Measurements from ENCODE around the gene MCC.

The MCC gene

DNA sequence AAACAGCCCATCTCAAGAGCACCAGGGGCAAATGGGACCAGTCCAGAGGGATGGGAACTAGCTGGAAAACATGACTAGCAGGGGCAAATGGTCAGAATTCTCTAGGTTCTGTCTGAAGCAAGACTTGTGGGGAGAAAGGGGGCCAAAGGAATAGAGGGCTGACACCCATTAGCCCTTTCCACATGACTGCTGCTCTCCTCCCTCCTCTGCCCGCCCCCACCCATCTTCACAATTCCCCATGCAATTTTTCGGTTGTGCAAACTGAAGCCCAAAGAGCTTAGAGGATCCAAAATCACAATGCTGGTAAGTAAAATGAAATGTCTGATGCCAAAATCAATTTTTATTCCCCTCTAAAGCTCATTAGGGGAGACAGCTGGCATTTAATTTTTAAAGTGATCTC, 304.6 kb downstream of the MCC start:
- Histone ChIP-seq H2AFZ (ENCODE audit: insufficient read depth, low read length, poor library complexity) (no peak overlapping the region), H3K36me3 (ENCODE audit: control insufficient read depth in 1 of 2, insufficient read depth in 2 of 2, low read length in 2 of 2) (no peaks in the 10 kb centered on the region), H2BK5ac (ENCODE audit: low read depth, low read length, poor library complexity) (no peak overlapping the region), H2BK120ac (ENCODE audit: insufficient read depth, low read length, poor library complexity) (no peak overlapping the region), H2BK12ac (ENCODE audit: low read length) (no peak overlapping the region), H3K14ac (ENCODE audit: low read length) (no peak overlapping the region), H3K79me1 (ENCODE audit: low read length) (no peaks in the 10 kb centered on the region), H4K91ac (ENCODE audit: low read depth, low read length) (no peak overlapping the region), H3K4me1 (ENCODE audit: control insufficient read depth in 1 of 2, insufficient read depth in 2 of 2, low read length in 2 of 2) (no peaks in the 10 kb centered on the region), H4K12ac (ENCODE audit: low read depth, low read length) (no peak overlapping the region), H3K23ac (ENCODE audit: low read length) (no peak overlapping the region), H3K18ac (ENCODE audit: low read length) (no peak overlapping the region), H3K27ac (ENCODE audit: low read depth, low read length) (no peak overlapping the region), H2AK5ac (ENCODE audit: low read length) (no peak overlapping the region), H3K4me3 (ENCODE audit: low read depth, low read length) (no peak overlapping the region), H3K9me3 (ENCODE audit: insufficient read depth, low read depth, low read length) (peaks cover 2% of the 10 kb centered on the region), H3K27me3 (ENCODE audit: insufficient read depth, low read length) (no peaks in the 10 kb centered on the region), H4K8ac (ENCODE audit: low read depth, low read length) (no peak overlapping the region), H3K4me2 (ENCODE audit: low read length) (no peak overlapping the region), H3K79me2 (ENCODE audit: control insufficient read depth, insufficient read depth, low read length, poor library complexity) (no peaks in the 10 kb centered on the region), H3K4ac (ENCODE audit: low read depth, low read length) (no peak overlapping the region), H3K9ac (ENCODE audit: low read length) (no peak overlapping the region)
- no peak for DNase-seq
- no CpG with 5 or more reads among the region's 2 CpGs for WGBS (ENCODE audit: extremely low coverage, insufficient coverage, insufficient read length)

DNA sequence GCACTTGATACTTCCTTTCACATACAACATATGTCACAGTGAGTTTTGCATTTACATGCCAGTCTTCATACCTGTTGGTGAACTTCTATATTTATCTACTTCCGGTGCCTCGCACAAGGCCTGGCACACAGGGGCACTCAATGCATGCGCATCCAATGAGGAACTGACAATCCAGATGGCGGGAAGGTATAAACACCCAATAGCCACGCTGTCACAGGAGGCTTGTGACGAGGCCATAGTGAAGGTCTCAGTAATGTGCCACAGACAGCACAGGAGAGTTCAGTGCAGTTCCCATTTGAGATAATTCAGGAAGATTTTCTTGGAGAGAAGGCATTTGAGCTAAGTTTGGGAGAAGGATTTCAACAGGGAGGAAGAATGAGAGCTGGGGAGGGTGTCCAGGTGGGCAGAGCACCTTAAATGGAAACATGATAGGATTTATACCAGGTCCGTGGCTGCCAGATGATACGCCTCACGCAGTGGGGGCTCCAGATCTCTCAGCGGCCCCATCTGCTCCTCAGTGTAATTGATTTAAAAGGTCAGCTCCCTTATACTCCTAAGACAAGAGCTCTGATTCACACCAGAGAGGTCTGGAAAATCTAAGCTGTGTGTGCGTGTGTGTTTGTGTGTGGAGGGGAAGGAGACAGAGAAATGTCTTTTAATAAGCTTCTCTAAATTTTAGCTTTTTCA, 305.5 kb downstream of the MCC start:
- Histone ChIP-seq H3K27ac (ENCODE audit: low read depth, low read length) (no peak overlapping the region), H3K4me3 (ENCODE audit: low read depth, low read length) (no peak overlapping the region)

DNA sequence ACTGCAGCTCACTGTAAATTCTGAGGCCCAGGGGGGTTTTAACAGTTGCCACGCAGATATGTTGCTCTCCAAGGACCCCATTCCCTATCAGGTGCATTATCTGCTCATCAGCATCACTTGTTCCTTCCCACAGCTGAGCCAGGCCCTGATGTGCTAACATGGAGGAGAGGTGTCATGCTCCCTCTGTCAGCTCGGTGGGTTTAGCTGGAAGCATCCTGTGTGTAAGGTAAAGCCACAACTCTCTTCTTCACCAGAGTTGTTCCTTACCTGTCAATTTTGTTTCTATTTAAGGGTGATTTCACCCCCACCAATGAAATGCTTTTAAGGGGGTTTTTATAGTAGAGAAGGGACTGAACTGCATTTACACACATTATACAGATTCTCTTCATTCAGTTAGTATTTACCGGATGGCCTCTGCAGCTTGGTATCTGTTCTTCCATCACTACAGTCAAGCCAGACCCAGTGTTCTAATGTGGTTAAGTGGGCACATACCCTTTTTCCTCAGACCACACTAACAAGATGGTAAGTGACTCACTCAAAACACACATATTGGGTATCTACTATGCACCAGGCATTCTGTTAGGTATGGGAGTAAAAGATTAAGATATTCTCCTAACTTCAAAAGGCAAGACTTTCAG, 306.3 kb downstream of the MCC start:
- no peak overlapping the region for H3K4ac ChIP-seq (ENCODE audit: low read depth, low read length)
- no peak overlapping the region for H4K12ac ChIP-seq (ENCODE audit: low read depth, low read length)
- H3K23ac ChIP-seq (ENCODE audit: low read length): no peak overlapping the region
- H3K79me2 ChIP-seq (ENCODE audit: control insufficient read depth, insufficient read depth, low read length, poor library complexity): no peaks in the 10 kb centered on the region
- no peak overlapping the region for H3K18ac ChIP-seq (ENCODE audit: low read length)
- H3K4me1 ChIP-seq (ENCODE audit: control insufficient read depth in 1 of 2, insufficient read depth in 2 of 2, low read length in 2 of 2): peaks cover 0 to 3% of the 10 kb centered on the region in 2 experiments
- H2BK120ac ChIP-seq (ENCODE audit: insufficient read depth, low read length, poor library complexity): no peak overlapping the region
- no peak overlapping the region for H2AFZ ChIP-seq (ENCODE audit: insufficient read depth, low read length, poor library complexity)
- no peak overlapping the region for H3K4me2 ChIP-seq (ENCODE audit: low read length)
- H3K9ac ChIP-seq (ENCODE audit: low read length): no peak overlapping the region
- no peak for DNase-seq
- H3K36me3 ChIP-seq (ENCODE audit: control insufficient read depth in 1 of 2, insufficient read depth in 2 of 2, low read length in 2 of 2): no peaks in the 10 kb centered on the region
- no CpG with 5 or more reads among the region's 3 CpGs for WGBS (ENCODE audit: extremely low coverage, insufficient coverage, insufficient read length)
- no peak overlapping the region for H3K4me3 ChIP-seq (ENCODE audit: low read depth, low read length)
- no peak overlapping the region for H2BK12ac ChIP-seq (ENCODE audit: low read length)
- no peak overlapping the region for H4K8ac ChIP-seq (ENCODE audit: low read depth, low read length)
- H4K91ac ChIP-seq (ENCODE audit: low read depth, low read length): no peak overlapping the region
- no peak overlapping the region for H2BK5ac ChIP-seq (ENCODE audit: low read depth, low read length, poor library complexity)
- H3K14ac ChIP-seq (ENCODE audit: low read length): no peak overlapping the region
- no peaks in the 10 kb centered on the region for H3K27me3 ChIP-seq (ENCODE audit: insufficient read depth, low read length)
- H3K79me1 ChIP-seq (ENCODE audit: low read length): no peaks in the 10 kb centered on the region
- H3K27ac ChIP-seq (ENCODE audit: low read depth, low read length): no peak overlapping the region
- peaks cover 2% of the 10 kb centered on the region for H3K9me3 ChIP-seq (ENCODE audit: insufficient read depth, low read depth, low read length)
- H2AK5ac ChIP-seq (ENCODE audit: low read length): no peak overlapping the region

More for the DNA sequence above, 305.5 kb downstream of the MCC start:
- Histone ChIP-seq H3K4ac (ENCODE audit: low read depth, low read length) (no peak overlapping the region), H4K91ac (ENCODE audit: low read depth, low read length) (no peak overlapping the region), H3K27me3 (ENCODE audit: insufficient read depth, low read length) (no peaks in the 10 kb centered on the region), H2BK120ac (ENCODE audit: insufficient read depth, low read length, poor library complexity) (no peak overlapping the region), H3K9me3 (ENCODE audit: insufficient read depth, low read depth, low read length) (peaks cover 2% of the 10 kb centered on the region), H2BK12ac (ENCODE audit: low read length) (no peak overlapping the region), H2AFZ (ENCODE audit: insufficient read depth, low read length, poor library complexity) (no peak overlapping the region), H3K18ac (ENCODE audit: low read length) (no peak overlapping the region), H3K4me1 (ENCODE audit: control insufficient read depth in 1 of 2, insufficient read depth in 2 of 2, low read length in 2 of 2) (peaks cover 0 to 3% of the 10 kb centered on the region in 2 experiments), H3K14ac (ENCODE audit: low read length) (no peak overlapping the region), H3K23ac (ENCODE audit: low read length) (no peak overlapping the region), H4K8ac (ENCODE audit: low read depth, low read length) (no peak overlapping the region), H3K9ac (ENCODE audit: low read length) (no peak overlapping the region), H2AK5ac (ENCODE audit: low read length) (no peak overlapping the region), H3K79me2 (ENCODE audit: control insufficient read depth, insufficient read depth, low read length, poor library complexity) (no peaks in the 10 kb centered on the region), H3K79me1 (ENCODE audit: low read length) (no peaks in the 10 kb centered on the region), H2BK5ac (ENCODE audit: low read depth, low read length, poor library complexity) (no peak overlapping the region), H4K12ac (ENCODE audit: low read depth, low read length) (no peak overlapping the region), H3K4me2 (ENCODE audit: low read length) (no peak overlapping the region), H3K36me3 (ENCODE audit: control insufficient read depth in 1 of 2, insufficient read depth in 2 of 2, low read length in 2 of 2) (no peaks in the 10 kb centered on the region)
- no peak for DNase-seq
- WGBS (ENCODE audit: extremely low coverage, insufficient coverage, insufficient read length): no CpG with 5 or more reads among the region's 11 CpGs

DNA sequence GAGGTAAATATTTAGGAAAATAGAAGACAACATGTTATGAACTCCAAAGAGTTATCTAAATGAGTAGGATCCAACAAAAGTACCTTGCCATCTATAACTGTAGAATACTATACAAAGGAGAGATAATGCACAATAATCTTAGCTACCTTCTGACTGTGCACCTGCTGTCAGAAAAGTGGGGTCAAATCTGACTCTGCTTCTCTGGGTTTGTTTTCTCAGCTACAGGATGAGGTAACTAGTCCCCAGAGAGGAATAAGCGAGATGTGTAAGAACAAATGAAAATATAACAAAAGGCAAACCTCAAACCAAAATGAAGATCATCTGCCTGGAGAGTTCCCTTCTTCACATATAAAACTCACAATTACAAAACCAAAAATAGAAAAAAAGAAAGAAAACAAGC, 306.8 kb downstream of the MCC start:
- no CpG with 5 or more reads among the region's 1 CpG for WGBS (ENCODE audit: extremely low coverage, insufficient coverage, insufficient read length)
- Histone ChIP-seq H2AK5ac (ENCODE audit: low read length) (no peak overlapping the region), H3K23ac (ENCODE audit: low read length) (no peak overlapping the region)

More for the DNA sequence above, 306.8 kb downstream of the MCC start:
- no peak overlapping the region for H4K8ac ChIP-seq (ENCODE audit: low read depth, low read length)
- H3K27ac ChIP-seq (ENCODE audit: low read depth, low read length): no peak overlapping the region
- DNase-seq: no peak
- no peak overlapping the region for H2BK12ac ChIP-seq (ENCODE audit: low read length)
- H3K9ac ChIP-seq (ENCODE audit: low read length): no peak overlapping the region
- H3K4me3 ChIP-seq (ENCODE audit: low read depth, low read length): no peak overlapping the region
- peaks cover 0 to 3% of the 10 kb centered on the region in 2 experiments for H3K4me1 ChIP-seq (ENCODE audit: control insufficient read depth in 1 of 2, insufficient read depth in 2 of 2, low read length in 2 of 2)
- H4K91ac ChIP-seq (ENCODE audit: low read depth, low read length): no peak overlapping the region
- H3K79me1 ChIP-seq (ENCODE audit: low read length): no peaks in the 10 kb centered on the region
- no peaks in the 10 kb centered on the region for H3K27me3 ChIP-seq (ENCODE audit: insufficient read depth, low read length)
- no peaks in the 10 kb centered on the region for H3K36me3 ChIP-seq (ENCODE audit: control insufficient read depth in 1 of 2, insufficient read depth in 2 of 2, low read length in 2 of 2)
- no peak overlapping the region for H3K4me2 ChIP-seq (ENCODE audit: low read length)
- H3K14ac ChIP-seq (ENCODE audit: low read length): no peak overlapping the region
- H2AFZ ChIP-seq (ENCODE audit: insufficient read depth, low read length, poor library complexity): no peak overlapping the region
- no peak overlapping the region for H2BK120ac ChIP-seq (ENCODE audit: insufficient read depth, low read length, poor library complexity)
- no peak overlapping the region for H4K12ac ChIP-seq (ENCODE audit: low read depth, low read length)
- no peak overlapping the region for H3K4ac ChIP-seq (ENCODE audit: low read depth, low read length)
- no peak overlapping the region for H2BK5ac ChIP-seq (ENCODE audit: low read depth, low read length, poor library complexity)
- no peak overlapping the region for H3K18ac ChIP-seq (ENCODE audit: low read length)
- no peaks in the 10 kb centered on the region for H3K79me2 ChIP-seq (ENCODE audit: control insufficient read depth, insufficient read depth, low read length, poor library complexity)
- peaks cover 2% of the 10 kb centered on the region for H3K9me3 ChIP-seq (ENCODE audit: insufficient read depth, low read depth, low read length)
